ENCODE measurements around the gene SLC25A44.

Gene SLC25A44

GRCh38 chr1:156149374-156150332, 44.3 kb upstream of the SLC25A44 start:
- H3K4me2 ChIP-seq (ENCODE audit: low read length) = peak overlapping the region; percentile 99
- H3K4me1 ChIP-seq (ENCODE audit: control insufficient read depth, low read length) = peaks cover 90% of the 10 kb centered on the region
- peak overlapping the region; percentile 96 for H3K27ac ChIP-seq (ENCODE audit: low read depth, low read length)

GRCh38 chr1:156150333-156151011, 43.4 kb upstream of the SLC25A44 start:
- peak overlapping the region; percentile 96 for H3K27ac ChIP-seq (ENCODE audit: low read depth, low read length)
- H3F3A ChIP-seq (ENCODE audit: control insufficient read depth, insufficient read depth) = peaks cover 10% of the 10 kb centered on the region
- TF ChIP-seq CTCF (IDR thresholded peaks at IDR 0.05; ENCODE audit: low read depth, low read length, poor library complexity, severe bottlenecking) (no peak), EZH2phosphoT487 (IDR thresholded peaks at IDR 0.05; ENCODE audit: borderline replicate concordance, low read length) (no peak)
- no peaks in the 10 kb centered on the region for H4K20me1 ChIP-seq (ENCODE audit: control insufficient read depth, insufficient read depth, low read depth, low read length)
- peak overlapping the region; percentile 76 for H3K4me3 ChIP-seq (ENCODE audit: low read length)
- peaks cover 98% of the 10 kb centered on the region for H3K4me1 ChIP-seq (ENCODE audit: control insufficient read depth, low read length)
- H3K9me3 ChIP-seq (ENCODE audit: control insufficient read depth, insufficient read depth, low read length) = no peaks in the 10 kb centered on the region
- H3K79me2 ChIP-seq (ENCODE audit: control insufficient read depth, low read length) = peaks cover 38% of the 10 kb centered on the region
- H3K27me3 ChIP-seq (ENCODE audit: control insufficient read depth, low read length) = no peaks in the 10 kb centered on the region
- peaks cover 7% of the 10 kb centered on the region for H3K36me3 ChIP-seq (ENCODE audit: control insufficient read depth, low read length)
- H3K4me2 ChIP-seq (ENCODE audit: low read length) = peak overlapping the region; percentile 99
- no peaks in the 10 kb centered on the region for H3K9me2 ChIP-seq (replicated peaks; ENCODE audit: control insufficient read depth, low read length)

More at GRCh38 chr1:156149374-156150332, 44.3 kb upstream of the SLC25A44 start:
- H3K79me2 ChIP-seq (ENCODE audit: control insufficient read depth, low read length) = peaks cover 31% of the 10 kb centered on the region
- no peaks in the 10 kb centered on the region for H3K9me3 ChIP-seq (ENCODE audit: control insufficient read depth, insufficient read depth, low read length)
- no peaks in the 10 kb centered on the region for H3K27me3 ChIP-seq (ENCODE audit: control insufficient read depth, low read length)
- H3K9me2 ChIP-seq (replicated peaks; ENCODE audit: control insufficient read depth, low read length) = no peaks in the 10 kb centered on the region
- peak overlapping the region; percentile 76 for H3K4me3 ChIP-seq (ENCODE audit: low read length)
- H4K20me1 ChIP-seq (ENCODE audit: control insufficient read depth, insufficient read depth, low read depth, low read length) = no peaks in the 10 kb centered on the region
- H3K36me3 ChIP-seq (ENCODE audit: control insufficient read depth, low read length) = no peaks in the 10 kb centered on the region; the same call in 1 of the 2 replicates
- H3F3A ChIP-seq (ENCODE audit: control insufficient read depth, insufficient read depth) = peaks cover 10% of the 10 kb centered on the region
- TF ChIP-seq CTCF (IDR thresholded peaks at IDR 0.05; ENCODE audit: low read depth, low read length, poor library complexity, severe bottlenecking) (no peak), EZH2phosphoT487 (IDR thresholded peaks at IDR 0.05; ENCODE audit: borderline replicate concordance, low read length) (no peak)

- peak overlapping the region; percentile 76 for H3K4me3 ChIP-seq (ENCODE audit: low read length)
- no peak for TF ChIP-seq EZH2phosphoT487 (IDR thresholded peaks at IDR 0.05; ENCODE audit: borderline replicate concordance, low read length)
- TF ChIP-seq CTCF (IDR thresholded peaks at IDR 0.05; ENCODE audit: low read depth, low read length, poor library complexity, severe bottlenecking) = no peak
- H3K79me2 ChIP-seq (ENCODE audit: control insufficient read depth, low read length) = peaks cover 42% of the 10 kb centered on the region
- peaks cover 10% of the 10 kb centered on the region for H3K36me3 ChIP-seq (ENCODE audit: control insufficient read depth, low read length)
- H4K20me1 ChIP-seq (ENCODE audit: control insufficient read depth, insufficient read depth, low read depth, low read length) = no peaks in the 10 kb centered on the region
- H3K27ac ChIP-seq (ENCODE audit: low read depth, low read length) = peak overlapping the region; percentile 96
- H3K4me2 ChIP-seq (ENCODE audit: low read length) = peak overlapping the region; percentile 99
- H3K4me1 ChIP-seq (ENCODE audit: control insufficient read depth, low read length) = peaks cover 100% of the 10 kb centered on the region
- no peaks in the 10 kb centered on the region for H3K9me2 ChIP-seq (replicated peaks; ENCODE audit: control insufficient read depth, low read length)
- H3K9me3 ChIP-seq (ENCODE audit: control insufficient read depth, insufficient read depth, low read length) = no peaks in the 10 kb centered on the region
- no peaks in the 10 kb centered on the region for H3K27me3 ChIP-seq (ENCODE audit: control insufficient read depth, low read length)
- peaks cover 10% of the 10 kb centered on the region for H3F3A ChIP-seq (ENCODE audit: control insufficient read depth, insufficient read depth)
These were observed 42.7 kb upstream of the SLC25A44 start for GRCh38 chr1:156151093-156151688.

Data from DOHH2 (cell line).